GM12878 (cell line): ENCODE data around the gene HCFC1. TPM values are rescaled to one million over a fixed set of nuclear protein-coding genes. Genes with fewer than 3 reads are reported as not detected.

Source experiments
- ATAC-seq: fragments of 200-7000 bp; cut with Tn5 transposase; 3 replicates; pipeline ENCODE4 v1.9.1; 2020; ENCODE audit warnings: mild to moderate bottlenecking, moderate library complexity
- BruUV-seq: library from RNA; stranded (reverse); fragments of 400-500 nt; replicated peaks from 2 replicates; lab custom pipeline; 2021; lab: Mats Ljungman, UMichigan
- CTCF ChIA-PET: fragments of 300-600 bp; sonication (Branson Sonifier 250); formaldehyde crosslinking; extraction: SDS; loops from one replicate; lab custom pipeline; 2021; ENCODE audit warnings: inconsistent platforms; lab: Yijun Ruan, JAX
- POLR2A ChIA-PET: fragments of 350-600 bp; formaldehyde crosslinking; extraction: SDS; loops from one replicate; lab custom pipeline; 2021; ENCODE audit warnings: inconsistent platforms; lab: Charles Lee
- RAD21 ChIA-PET: fragments of 300-600 bp; sonication (Branson Sonifier 250); formaldehyde crosslinking; loops from one replicate; lab custom pipeline; 2023; ENCODE audit warnings: antibody characterized with exemption; ENCODE audit not compliant: unreplicated experiment; lab: Charles Lee
- SMC1A ChIA-PET: fragments of 300-600 bp; sonication (Branson Sonifier 250); formaldehyde crosslinking; loops from one replicate; lab custom pipeline; 2023; ENCODE audit not compliant: unreplicated experiment, uncharacterized antibody; lab: Charles Lee
- DNase-seq: peaks from one replicate; pipeline ENCODE4 v3.0.0-alpha.2; 2011; ENCODE audit warnings: low read depth, low spot score
- FAIRE-seq: peaks from 3 replicates; lab custom pipeline; 2011; peaks lifted over from hg19 to GRCh38; lab: Jason Lieb, UNC
- H2AFZ ChIP-seq: 2 replicates; pipeline ENCODE4 v1.6.0; 2011; ENCODE audit warnings: low read depth, low read length, control low read depth; ENCODE audit not compliant: control insufficient read depth
- H3K27ac ChIP-seq: 2 replicates; pipeline ENCODE4 v1.5.1; 2011; ENCODE audit warnings: control low read depth; ENCODE audit not compliant: control insufficient read depth, insufficient read depth
- H3K27me3 ChIP-seq, 2 experiments: replicated peaks in 1 of 2; 2 replicates each; pipeline versions ENCODE4 v1.6.0 to v1.6.1; 2011; ENCODE audit warnings: low read length in 1 of 2; ENCODE audit not compliant: control insufficient read depth in 2 of 2, insufficient read depth in 2 of 2
- H3K36me3 ChIP-seq, 2 experiments: 2 replicates each; pipeline ENCODE4 v1.5.1; 2011; ENCODE audit warnings: low read length in 1 of 2; ENCODE audit not compliant: control insufficient read depth in 2 of 2, insufficient read depth in 2 of 2
- H3K4me1 ChIP-seq: 2 replicates; pipeline ENCODE4 v1.6.1; 2011; ENCODE audit warnings: mild to moderate bottlenecking, low read length, moderate library complexity, mixed read lengths; ENCODE audit not compliant: control insufficient read depth, insufficient read depth
- H3K4me2 ChIP-seq: 2 replicates; pipeline ENCODE4 v1.6.0; 2011; ENCODE audit warnings: control low read depth; ENCODE audit not compliant: control insufficient read depth, insufficient read depth
- H3K4me3 ChIP-seq: fragments of 200-600 bp; sonication (generic); 2 replicates; pipeline ENCODE4 v1.5.1; 2016
- H3K79me2 ChIP-seq: 2 replicates; pipeline ENCODE4 v1.6.0; 2011; ENCODE audit warnings: low read length; ENCODE audit not compliant: control insufficient read depth, insufficient read depth
- H3K9ac ChIP-seq: 2 replicates; pipeline ENCODE4 v1.8.0; 2011; ENCODE audit warnings: low read length, control low read depth, mixed read lengths; ENCODE audit not compliant: control insufficient read depth, insufficient read depth
- H3K9me3 ChIP-seq: replicated peaks from 3 replicates; pipeline ENCODE4 v1.5.1; 2011; ENCODE audit warnings: mild to moderate bottlenecking, low read length; ENCODE audit not compliant: control insufficient read depth, insufficient read depth
- H4K20me1 ChIP-seq: 2 replicates; pipeline ENCODE4 v1.6.0; 2011; ENCODE audit not compliant: control insufficient read depth, insufficient read depth
- BCLAF1 ChIP-seq: fragments of 450-650 bp; IDR thresholded peaks from 2 replicates; pipeline ENCODE4 v1.6.1; 2017; ENCODE audit warnings: antibody characterized with exemption, mild to moderate bottlenecking, moderate library complexity
- BRCA1 ChIP-seq: IDR thresholded peaks from 2 replicates; pipeline ENCODE4 v1.6.1; 2011; ENCODE audit warnings: low read depth, low read length, improper control_type of control experiment
- HDGF ChIP-seq: fragments of 450-650 bp; IDR thresholded peaks from 2 replicates; pipeline ENCODE4 v1.6.1; 2016; ENCODE audit warnings: antibody characterized with exemption
- PAX5 ChIP-seq: IDR thresholded peaks from 2 replicates; pipeline ENCODE4 v1.6.1; 2011; ENCODE audit warnings: low read depth, low read length, borderline replicate concordance
- SKIL ChIP-seq: fragments of 450-650 bp; IDR thresholded peaks from 2 replicates; pipeline ENCODE4 v1.6.1; 2017; ENCODE audit warnings: mild to moderate bottlenecking, low read depth, inconsistent platforms; ENCODE audit not compliant: poor library complexity, severe bottlenecking
- SMAD1 ChIP-seq: fragments of 450-650 bp; IDR thresholded peaks from 2 replicates; pipeline ENCODE4 v1.6.1; 2018; ENCODE audit warnings: mild to moderate bottlenecking, low read depth; ENCODE audit not compliant: partially characterized antibody
- SRF ChIP-seq, 2 experiments: IDR thresholded peaks; 2 replicates each; pipeline ENCODE4 v1.6.1; 2011; ENCODE audit warnings: low read depth in 2 of 2, low read length in 2 of 2, mild to moderate bottlenecking in 1 of 2, moderate library complexity in 1 of 2
- TCF12 ChIP-seq: IDR thresholded peaks from 2 replicates; pipeline ENCODE4 v1.6.1; 2011; ENCODE audit warnings: low read depth, mild to moderate bottlenecking, low read length
- YBX1 ChIP-seq: fragments of 450-650 bp; IDR thresholded peaks from 2 replicates; pipeline ENCODE4 v1.6.1; 2016; ENCODE audit warnings: antibody characterized with exemption
- ZNF592 ChIP-seq: fragments of 450-650 bp; IDR thresholded peaks from 2 replicates; pipeline ENCODE4 v1.6.1; 2017; ENCODE audit warnings: mild to moderate bottlenecking, moderate library complexity
- WGBS: methylation state at CpG from one replicate; pipeline ENCODE4 v1.1.6; 2016; ENCODE audit warnings: low lambda C conversion rate; ENCODE audit not compliant: insufficient replicate concordance, insufficient coverage; ENCODE audit errors: missing lambda C conversion rate; 5-methylcytosine and 5-hydroxymethylcytosine counted together
- in situ Hi-C: fragments of 300-500 bp; cut with MboI; formaldehyde crosslinking; loops from 9 replicates; pipeline ENCODE4 v1.14.3; 2018; ENCODE audit warnings: mixed read lengths
- intact Hi-C: fragments of 100-400 bp; cut with micrococcal nuclease; formaldehyde crosslinking; loops from one replicate; pipeline ENCODE4 v1.14.2; 2022; ENCODE audit not compliant: unreplicated experiment
- polyA plus RNA-seq, 11 experiments: library from polyadenylated mRNA; depleted of rRNA in 4 of 11; unstranded in 6 of 11; stranded (reverse) in 5 of 11; fragments of >200 nt; fragmentation: Nextera tagmentation in 4 of 11; fragmentation: Illumina TruSeq in 1 of 11; extraction: Ambion mirVana in 4 of 11; extraction: Trizol in 1 of 11; gene quantifications; 1 replicate in 1 of 11; 2 replicates in 10 of 11; pipeline versions ENCODE4 v1.2.1 to v1.2.3, GENCODE V29; 2011 to 2016; ENCODE audit warnings: inconsistent platforms in 2 of 11, missing spikeins in 2 of 11, low read depth in 1 of 11
- total RNA-seq, 4 experiments: library from RNA; depleted of rRNA in 3 of 4; stranded (reverse); fragments of >200 nt in 3 of 4; fragmentation: Illumina TruSeq in 1 of 4; extraction: Trizol in 1 of 4; gene quantifications; 2 replicates each; pipeline versions ENCODE4 v1.2.1 to v1.2.3, GENCODE V29; 2013 to 2021
- TF ChIP-seq, protein P1 (sequence below): IDR thresholded peaks from 2 replicates; pipeline ENCODE4 v1.6.1; 2012; ENCODE audit warnings: low read length, inconsistent platforms

HCFC1 gene
- total and polyA plus RNA-seq, 10 of the 15 experiments (the other 5 are each of a cell fraction or from before 2014, with no cell fraction given) = 3.9 to 92.7 (median 23.5) TPM

GRCh38 chrX:153938226-153938786 lies 33.3 kb downstream of the HCFC1 start (continued):
- no peak for TF ChIP-seq ZNF592
- no peak for TF ChIP-seq BRCA1

GRCh38 chrX:153937056-153937455 lies 34.6 kb downstream of the HCFC1 start:
- ChIA-PET RAD21 (interaction anchor here (0.5 kb wide), 1 partner anchor 42 kb away, joined by 3 read pairs; no protein-coding TSS in a partner anchor), CTCF (interaction anchor here (3.8 kb wide), 1 partner anchor 12 kb away, joined by 13 read pairs; the partner anchor contains the start of gene ARHGAP4), POLR2A (interaction anchor here (0.6 to 1.6 kb wide), 2 partner anchors 9 to 508 kb away, joined by 4 to 6 read pairs; no protein-coding TSS in a partner anchor), SMC1A (interaction anchor here (1.2 kb wide), 1 partner anchor 13 kb away, joined by 3 read pairs; no protein-coding TSS in a partner anchor)
- FAIRE-seq (no peak), ATAC-seq (no peak), DNase-seq (no peak)
- Histone ChIP-seq H4K20me1 (no peaks in the 10 kb centered on the region), H3K4me2 (no peak overlapping the region), H3K4me1 (no peaks in the 10 kb centered on the region), H3K27me3 (no peaks in the 10 kb centered on the region), H2AFZ (no peak overlapping the region), H3K79me2 (peaks cover 11% of the 10 kb centered on the region), H3K9me3 (no peaks in the 10 kb centered on the region), H3K9ac (no peak overlapping the region), H3K36me3 (no peaks in the 10 kb centered on the region; a peak in 1 of 4 replicates), H3K4me3 (no peak overlapping the region), H3K27ac (no peak overlapping the region)
- intact Hi-C loops (no loop called here), in situ Hi-C loops (no loop called here)
- WGBS = 68% methylated on average over 3 of the region's 3 CpGs
- no TSS peak for BruUV-seq
- TF ChIP-seq PAX5 = no peak
- no peak for TF ChIP-seq HDGF
- no peak for TF ChIP-seq BCLAF1
- no peak for TF ChIP-seq YBX1
- TF ChIP-seq, protein P1, sequence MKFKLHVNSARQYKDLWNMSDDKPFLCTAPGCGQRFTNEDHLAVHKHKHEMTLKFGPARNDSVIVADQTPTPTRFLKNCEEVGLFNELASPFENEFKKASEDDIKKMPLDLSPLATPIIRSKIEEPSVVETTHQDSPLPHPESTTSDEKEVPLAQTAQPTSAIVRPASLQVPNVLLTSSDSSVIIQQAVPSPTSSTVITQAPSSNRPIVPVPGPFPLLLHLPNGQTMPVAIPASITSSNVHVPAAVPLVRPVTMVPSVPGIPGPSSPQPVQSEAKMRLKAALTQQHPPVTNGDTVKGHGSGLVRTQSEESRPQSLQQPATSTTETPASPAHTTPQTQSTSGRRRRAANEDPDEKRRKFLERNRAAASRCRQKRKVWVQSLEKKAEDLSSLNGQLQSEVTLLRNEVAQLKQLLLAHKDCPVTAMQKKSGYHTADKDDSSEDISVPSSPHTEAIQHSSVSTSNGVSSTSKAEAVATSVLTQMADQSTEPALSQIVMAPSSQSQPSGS = no peak
- no peak for TF ChIP-seq SKIL
- no peak for TF ChIP-seq SMAD1
- TF ChIP-seq TCF12 = no peak
- TF ChIP-seq SRF (IDR thresholded peaks at IDR 0.05; ENCODE audit: low read depth in 2 of 2, low read length in 2 of 2) = no peak
